ENCODE measurements around the gene RNU1-4. TPM values are rescaled to one million over a fixed set of nuclear protein-coding genes. Genes with fewer than 3 reads are reported as not detected.
"Not testable (repeated sequence)": the region's sequence is repeated elsewhere in the genome, so short reads cannot be mapped to it uniquely, and the experiment has no call there.

Gene RNU1-4
- total and polyA plus RNA-seq, 2 of the 13 experiments (the other 11 are each of a cell fraction or from before 2014, with no cell fraction given): under 0.01 to 11,018 TPM

GRCh38 chr1:16770139-16770759 is 29.9 kb downstream of the RNU1-4 start:
- H3K27me3 ChIP-seq (ENCODE audit: control insufficient read depth in 1 of 2, insufficient read depth in 2 of 2, low read length in 2 of 2); in situ Hi-C loops (cut with HindIII; ENCODE audit: extremely low pct_ligation_motif_present, low pct_unique_long_range_greater_than_20kb); H4K20me1 ChIP-seq (ENCODE audit: insufficient read depth, low read length); H3K27ac ChIP-seq (ENCODE audit: extremely low read length, insufficient read depth, low read length); POLR2A ChIA-PET; H3K4me3 ChIP-seq (replicated peaks in 1 of 3; ENCODE audit: insufficient read depth in 1 of 3, low read depth in 2 of 3, low read length in 3 of 3); H3K9me3 ChIP-seq (ENCODE audit: low read length); H3K9ac ChIP-seq (ENCODE audit: insufficient read depth, low read depth, low read length); CTCF ChIA-PET (ENCODE audit: low intra/inter-chr PET ratio, low total read pairs); H3K4me2 ChIP-seq (ENCODE audit: low read depth, low read length); H3K79me2 ChIP-seq (ENCODE audit: insufficient read depth, low read length); BruUV-seq (replicated peaks); H3K36me3 ChIP-seq (replicated peaks in 1 of 2; ENCODE audit: control insufficient read depth in 1 of 2, insufficient read depth in 2 of 2, low read length in 2 of 2); intact Hi-C loops (cut with micrococcal nuclease; ENCODE audit: unreplicated experiment); H2AFZ ChIP-seq (ENCODE audit: low read length): not testable (repeated sequence)
- DNase-seq (ENCODE audit: low spot score): peak; percentile 32
- peaks cover 40% of the 10 kb centered on the region for H3K4me1 ChIP-seq (ENCODE audit: insufficient read depth, low read length)
- WGBS (ENCODE audit: low lambda C conversion rate): 26% methylated on average over 5 of the region's 5 CpGs
- ATAC-seq: peak; percentile 3; the same call in 2 of the 3 replicates
- peak; percentile 47 for FAIRE-seq
- peak; percentile 40; the same call in 1 of the 2 replicates for TF ChIP-seq FOSL2 (CRISPR knock-in tag; IDR thresholded peaks at IDR 0.05)
- TF ChIP-seq ZNF644 (CRISPR knock-in tag; IDR thresholded peaks at IDR 0.05; ENCODE audit: low read depth): 0 out of 2 replicates have a peak, but pooled peaks have one; percentile 11

- H3K36me3 ChIP-seq (replicated peaks in 1 of 2; ENCODE audit: control insufficient read depth in 1 of 2, insufficient read depth in 2 of 2, low read length in 2 of 2); H3K79me2 ChIP-seq (ENCODE audit: insufficient read depth, low read length); intact Hi-C loops (cut with micrococcal nuclease; ENCODE audit: unreplicated experiment); BruUV-seq (replicated peaks); H4K20me1 ChIP-seq (ENCODE audit: insufficient read depth, low read length); POLR2A ChIA-PET; FAIRE-seq; in situ Hi-C loops (cut with HindIII; ENCODE audit: extremely low pct_ligation_motif_present, low pct_unique_long_range_greater_than_20kb); H3K27me3 ChIP-seq (ENCODE audit: control insufficient read depth in 1 of 2, insufficient read depth in 2 of 2, low read length in 2 of 2); CTCF ChIA-PET (ENCODE audit: low intra/inter-chr PET ratio, low total read pairs); H3K27ac ChIP-seq (ENCODE audit: extremely low read length, insufficient read depth, low read length); DNase-seq (ENCODE audit: low spot score); H3K9ac ChIP-seq (ENCODE audit: insufficient read depth, low read depth, low read length); H3K4me2 ChIP-seq (ENCODE audit: low read depth, low read length); H3K9me3 ChIP-seq (ENCODE audit: low read length); H2AFZ ChIP-seq (ENCODE audit: low read length); H3K4me3 ChIP-seq (replicated peaks in 1 of 3; ENCODE audit: insufficient read depth in 1 of 3, low read depth in 2 of 3, low read length in 3 of 3); ATAC-seq: not testable (repeated sequence)
- WGBS (ENCODE audit: low lambda C conversion rate): 78% methylated on average over 6 of the region's 6 CpGs
- H3K4me1 ChIP-seq (ENCODE audit: insufficient read depth, low read length): peaks cover 33% of the 10 kb centered on the region
Observed at GRCh38 chr1:16770896-16771446, 30.7 kb downstream of the RNU1-4 start.

- in situ Hi-C loops (cut with HindIII; ENCODE audit: extremely low pct_ligation_motif_present, low pct_unique_long_range_greater_than_20kb); ATAC-seq: not testable (repeated sequence)
- peak; percentile 54 for FAIRE-seq
Observed at GRCh38 chr1:16772275-16773204, 32.2 kb downstream of the RNU1-4 start.

GRCh38 chr1:16773205-16773596 is 32.9 kb downstream of the RNU1-4 start:
- in situ Hi-C loops (cut with HindIII; ENCODE audit: extremely low pct_ligation_motif_present, low pct_unique_long_range_greater_than_20kb); CTCF ChIA-PET (ENCODE audit: low intra/inter-chr PET ratio, low total read pairs): not testable (repeated sequence)
- WGBS (ENCODE audit: low lambda C conversion rate): 77% methylated on average over 8 of the region's 9 CpGs

More at GRCh38 chr1:16772275-16773204, 32.2 kb downstream of the RNU1-4 start:
- DNase-seq (ENCODE audit: low spot score); CTCF ChIA-PET (ENCODE audit: low intra/inter-chr PET ratio, low total read pairs); H3K79me2 ChIP-seq (ENCODE audit: insufficient read depth, low read length); POLR2A ChIA-PET; H3K27me3 ChIP-seq (ENCODE audit: control insufficient read depth in 1 of 2, insufficient read depth in 2 of 2, low read length in 2 of 2); H3K9ac ChIP-seq (ENCODE audit: insufficient read depth, low read depth, low read length); H3K4me2 ChIP-seq (ENCODE audit: low read depth, low read length); H3K27ac ChIP-seq (ENCODE audit: extremely low read length, insufficient read depth, low read length); H4K20me1 ChIP-seq (ENCODE audit: insufficient read depth, low read length); H2AFZ ChIP-seq (ENCODE audit: low read length); H3K36me3 ChIP-seq (replicated peaks in 1 of 2; ENCODE audit: control insufficient read depth in 1 of 2, insufficient read depth in 2 of 2, low read length in 2 of 2); BruUV-seq (replicated peaks); H3K4me3 ChIP-seq (replicated peaks in 1 of 3; ENCODE audit: insufficient read depth in 1 of 3, low read depth in 2 of 3, low read length in 3 of 3); H3K9me3 ChIP-seq (ENCODE audit: low read length); intact Hi-C loops (cut with micrococcal nuclease; ENCODE audit: unreplicated experiment): not testable (repeated sequence)
- peaks cover 17% of the 10 kb centered on the region for H3K4me1 ChIP-seq (ENCODE audit: insufficient read depth, low read length)
- WGBS (ENCODE audit: low lambda C conversion rate): 56% methylated on average over 14 of the region's 21 CpGs

More at GRCh38 chr1:16773205-16773596, 32.9 kb downstream of the RNU1-4 start:
- BruUV-seq (replicated peaks); H3K9ac ChIP-seq (ENCODE audit: insufficient read depth, low read depth, low read length); H3K4me3 ChIP-seq (replicated peaks in 1 of 3; ENCODE audit: insufficient read depth in 1 of 3, low read depth in 2 of 3, low read length in 3 of 3); ATAC-seq; intact Hi-C loops (cut with micrococcal nuclease; ENCODE audit: unreplicated experiment); H3K79me2 ChIP-seq (ENCODE audit: insufficient read depth, low read length); H4K20me1 ChIP-seq (ENCODE audit: insufficient read depth, low read length); H3K4me2 ChIP-seq (ENCODE audit: low read depth, low read length); H2AFZ ChIP-seq (ENCODE audit: low read length); POLR2A ChIA-PET; H3K9me3 ChIP-seq (ENCODE audit: low read length); H3K27me3 ChIP-seq (ENCODE audit: control insufficient read depth in 1 of 2, insufficient read depth in 2 of 2, low read length in 2 of 2); H3K36me3 ChIP-seq (replicated peaks in 1 of 2; ENCODE audit: control insufficient read depth in 1 of 2, insufficient read depth in 2 of 2, low read length in 2 of 2); H3K27ac ChIP-seq (ENCODE audit: extremely low read length, insufficient read depth, low read length); FAIRE-seq; DNase-seq (ENCODE audit: low spot score): not testable (repeated sequence)
- peaks cover 12% of the 10 kb centered on the region for H3K4me1 ChIP-seq (ENCODE audit: insufficient read depth, low read length)
